Cardiac septum (tissue), 1 donor: ENCODE data around the gene NAXE. TPM values are rescaled to one million over a fixed set of nuclear protein-coding genes. Genes with fewer than 3 reads are reported as not detected.
A peak's percentile ranks its signal among the peaks of the same experiment; 100 is the strongest.

Experiments
- DNase-seq: peaks from one replicate; pipeline ENCODE4 v3.0.0-alpha.2; 2020; ENCODE audit warnings: low spot score
- intact Hi-C: fragments of 100-400 bp; cut with DNase I; formaldehyde crosslinking; loops from one replicate; pipeline ENCODE4 v1.14.0; 2022
- total RNA-seq: library from RNA; stranded (reverse); fragmentation: NEBNext Ultra II Directional; extraction: Animal tissue kit (Norgen Biotek cat#: 25700); gene quantifications from one replicate; pipeline ENCODE4 v1.2.1, GENCODE V29; 2021
- donor health status: DM: no; HTN: no; CAD: no.

NAXE gene
- total RNA-seq, 1 donor from 2014 or later, result 91.4 TPM

DNA sequence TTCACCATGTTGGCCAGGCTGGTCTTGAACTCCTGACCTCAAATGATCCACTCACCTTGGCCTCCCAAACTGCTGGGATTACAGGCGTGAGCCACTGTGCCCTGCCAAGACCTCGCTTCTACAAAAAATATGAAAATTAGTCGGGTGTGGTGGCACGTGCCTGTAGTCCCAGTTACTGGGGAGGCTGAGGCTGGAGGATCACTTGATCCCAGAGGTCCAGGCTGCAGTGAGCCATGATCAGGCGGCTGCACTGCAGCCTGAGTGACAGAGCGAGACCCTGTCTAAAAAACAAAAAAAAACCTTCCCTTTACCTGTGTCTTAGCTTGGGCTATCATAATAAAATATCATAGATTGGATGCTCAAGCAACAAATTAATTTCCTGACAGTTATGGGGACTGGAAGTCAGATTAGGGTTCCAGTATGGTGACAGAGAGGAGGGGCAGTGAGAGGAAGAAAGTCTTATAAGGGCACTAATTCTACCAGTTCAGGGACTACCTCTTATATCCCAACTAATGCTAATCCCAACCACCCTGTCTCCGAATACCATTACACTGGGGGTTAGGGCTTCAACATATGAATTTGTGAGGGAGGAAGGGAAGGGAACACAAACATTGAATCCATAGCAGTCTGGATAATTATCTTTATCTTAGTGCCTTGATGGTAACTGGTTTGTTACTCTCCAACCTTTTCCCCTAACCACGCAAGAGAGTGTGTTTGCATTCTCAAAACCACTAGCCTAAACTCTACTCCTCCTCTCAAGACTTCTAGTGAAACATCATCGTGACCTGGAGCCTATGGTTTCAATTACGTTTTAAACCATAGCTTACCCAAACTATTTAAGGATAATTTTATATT, 1.0 kb upstream of the NAXE start:
- no peak for DNase-seq
- intact Hi-C loops, result loop anchor here (5.0 kb wide), 1 partner anchor 83 kb away; no protein-coding TSS in a partner anchor

GRCh38 chr1:156591181-156591431, 470 bp upstream of the NAXE start:
- no peak for DNase-seq
- intact Hi-C loops, result loop anchor here (5.0 kb wide), 1 partner anchor 84 kb away; no protein-coding TSS in a partner anchor

DNA sequence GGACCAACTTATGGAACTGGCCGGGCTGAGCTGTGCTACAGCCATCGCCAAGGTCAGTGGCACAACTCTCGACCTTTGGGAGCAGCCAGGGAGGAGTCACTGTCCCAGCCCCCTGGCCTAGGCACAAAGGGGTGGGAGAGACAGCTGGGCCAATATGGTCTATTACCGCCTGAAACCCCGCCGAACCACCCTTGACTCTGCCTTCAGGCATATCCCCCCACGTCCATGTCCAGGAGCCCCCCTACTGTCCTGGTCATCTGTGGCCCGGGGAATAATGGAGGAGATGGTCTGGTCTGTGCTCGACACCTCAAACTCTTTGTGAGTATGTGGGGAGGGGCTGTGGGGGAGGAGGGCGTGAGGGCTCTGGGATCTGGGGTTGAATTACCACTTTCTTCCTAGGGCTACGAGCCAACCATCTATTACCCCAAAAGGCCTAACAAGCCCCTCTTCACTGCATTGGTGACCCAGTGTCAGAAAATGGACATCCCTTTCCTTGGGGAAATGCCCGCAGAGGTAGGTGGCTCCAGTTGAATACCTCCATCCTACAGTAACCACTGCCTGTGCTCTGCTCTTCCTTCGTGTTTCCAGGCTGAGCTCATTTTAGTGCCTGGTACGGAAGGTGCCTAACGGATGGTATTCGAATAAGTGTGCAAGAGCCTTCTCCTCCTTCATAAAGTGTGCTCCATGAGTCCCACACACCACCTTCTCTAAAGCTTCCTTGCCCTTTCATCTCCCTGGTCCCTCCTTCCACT, 758 bp downstream of the NAXE start:
- no peak for DNase-seq
- intact Hi-C loops, result loop anchor here (5.0 kb wide), 1 partner anchor 85 kb away; no protein-coding TSS in a partner anchor

DNA sequence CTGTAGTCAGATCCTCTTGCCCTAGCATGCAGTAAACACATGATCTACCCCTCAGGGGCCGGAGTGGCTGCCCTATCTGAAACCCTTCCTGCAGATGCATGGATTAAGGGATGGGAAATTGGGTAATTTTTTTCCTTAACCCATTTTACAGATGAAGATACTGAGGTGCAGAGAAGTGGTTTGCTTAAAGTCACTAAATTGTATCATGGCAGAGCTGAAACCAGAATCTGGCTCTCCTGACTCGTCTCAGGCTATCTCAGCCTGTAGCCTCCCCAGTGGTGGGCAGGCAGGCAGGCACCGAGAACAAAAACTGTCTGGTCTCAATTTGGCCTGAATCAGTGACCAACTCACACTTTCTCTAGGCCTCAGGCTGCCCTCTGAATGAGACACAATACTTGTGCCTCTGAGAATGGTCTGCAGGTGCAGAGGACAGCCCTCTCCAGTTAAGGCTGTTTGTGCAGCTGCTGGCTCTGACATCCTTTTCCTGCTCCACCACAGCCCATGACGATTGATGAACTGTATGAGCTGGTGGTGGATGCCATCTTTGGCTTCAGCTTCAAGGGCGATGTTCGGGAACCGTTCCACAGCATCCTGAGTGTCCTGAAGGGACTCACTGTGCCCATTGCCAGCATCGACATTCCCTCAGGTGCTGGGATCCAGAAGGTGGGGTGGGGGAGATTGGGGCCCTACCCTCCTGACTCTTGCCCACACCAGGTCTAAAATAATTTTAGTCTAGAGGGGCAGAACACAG, 1.5 kb downstream of the NAXE start:
- DNase-seq, result no peak
- intact Hi-C loops, result loop anchor here (5.0 kb wide), 1 partner anchor 86 kb away; no protein-coding TSS in a partner anchor

DNA sequence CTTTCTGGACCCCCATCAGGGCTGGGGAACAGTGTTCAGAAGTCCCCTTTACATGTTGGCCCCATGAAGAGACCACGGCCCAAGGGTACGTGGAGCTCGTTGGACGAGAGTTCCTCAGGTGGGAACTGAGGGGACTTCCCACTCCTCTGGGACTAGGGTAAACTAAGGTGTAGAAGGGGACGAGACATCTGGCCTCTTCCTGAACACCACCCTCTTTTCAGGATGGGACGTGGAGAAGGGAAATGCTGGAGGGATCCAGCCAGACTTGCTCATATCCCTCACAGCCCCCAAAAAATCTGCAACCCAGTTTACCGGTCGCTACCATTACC, 2.0 kb downstream of the NAXE start:
- peak; percentile 39 for DNase-seq
- intact Hi-C loops, result loop anchor here (5.0 kb wide), 1 partner anchor 86 kb away; no protein-coding TSS in a partner anchor

- no peak for DNase-seq
- intact Hi-C loops, result loop anchor here (5.0 kb wide), 1 partner anchor 87 kb away; no protein-coding TSS in a partner anchor
Observed at GRCh38 chr1:156594190-156594589, 2.6 kb downstream of the NAXE start.

- no peak for DNase-seq
- intact Hi-C loops, result no loop called here
Observed at GRCh38 chr1:156595016-156595415, 3.4 kb downstream of the NAXE start.

GRCh38 chr1:156596426-156596825, 4.8 kb downstream of the NAXE start:
- DNase-seq, result peak; percentile 57
- intact Hi-C loops, result no loop called here

DNA sequence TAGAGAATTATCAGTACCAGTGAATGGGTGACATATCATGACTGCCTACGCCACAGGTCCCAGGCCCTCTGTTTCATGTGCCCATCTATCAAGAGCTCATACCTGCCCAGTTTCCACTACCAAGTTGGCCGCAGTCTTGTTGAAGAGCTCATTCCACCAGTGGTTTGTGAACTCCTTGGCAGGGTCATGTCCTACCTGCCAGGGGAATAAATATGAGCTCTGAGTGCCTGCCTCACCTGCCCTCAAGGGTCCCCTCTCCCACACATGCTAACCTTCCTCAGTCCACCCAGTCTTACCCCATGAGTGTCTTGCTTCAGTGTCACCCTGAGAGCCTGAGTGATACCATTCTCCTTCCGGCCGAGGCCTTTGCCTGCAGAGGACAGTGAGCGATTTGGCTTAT, 6.5 kb downstream of the NAXE start:
- intact Hi-C loops, result no loop called here
- DNase-seq, result peak; percentile 62

GRCh38 chr1:156598731-156599432, 7.3 kb downstream of the NAXE start:
- peak; percentile 4 for DNase-seq
- intact Hi-C loops, result no loop called here

DNA sequence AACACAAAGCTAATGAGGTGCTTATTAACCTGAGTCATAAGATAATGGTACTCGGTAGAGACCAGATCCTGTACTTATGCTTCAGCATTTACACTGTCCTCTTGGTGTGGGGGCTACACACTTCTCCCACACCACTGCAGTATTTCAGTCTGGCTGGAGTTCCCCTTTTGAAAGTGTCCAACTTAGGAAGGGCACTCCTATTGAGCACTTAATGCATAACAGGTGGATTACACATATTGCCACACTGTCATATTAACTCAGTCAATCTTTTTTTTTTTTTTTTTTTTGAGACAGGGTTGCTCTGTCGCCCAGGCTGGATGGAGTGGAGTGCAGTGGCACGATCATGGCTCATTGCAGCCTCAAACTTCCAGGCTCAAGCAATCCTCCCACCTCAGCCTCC, 8.2 kb downstream of the NAXE start:
- intact Hi-C loops, result loop anchor here (2.0 kb wide), 1 partner anchor 143 kb away; no protein-coding TSS in a partner anchor
- DNase-seq, result peak; percentile 10

- intact Hi-C loops, result loop anchor here (2.0 kb wide), 1 partner anchor 144 kb away; no protein-coding TSS in a partner anchor
Observed at GRCh38 chr1:156600733-156601121, 9.2 kb downstream of the NAXE start.

DNA sequence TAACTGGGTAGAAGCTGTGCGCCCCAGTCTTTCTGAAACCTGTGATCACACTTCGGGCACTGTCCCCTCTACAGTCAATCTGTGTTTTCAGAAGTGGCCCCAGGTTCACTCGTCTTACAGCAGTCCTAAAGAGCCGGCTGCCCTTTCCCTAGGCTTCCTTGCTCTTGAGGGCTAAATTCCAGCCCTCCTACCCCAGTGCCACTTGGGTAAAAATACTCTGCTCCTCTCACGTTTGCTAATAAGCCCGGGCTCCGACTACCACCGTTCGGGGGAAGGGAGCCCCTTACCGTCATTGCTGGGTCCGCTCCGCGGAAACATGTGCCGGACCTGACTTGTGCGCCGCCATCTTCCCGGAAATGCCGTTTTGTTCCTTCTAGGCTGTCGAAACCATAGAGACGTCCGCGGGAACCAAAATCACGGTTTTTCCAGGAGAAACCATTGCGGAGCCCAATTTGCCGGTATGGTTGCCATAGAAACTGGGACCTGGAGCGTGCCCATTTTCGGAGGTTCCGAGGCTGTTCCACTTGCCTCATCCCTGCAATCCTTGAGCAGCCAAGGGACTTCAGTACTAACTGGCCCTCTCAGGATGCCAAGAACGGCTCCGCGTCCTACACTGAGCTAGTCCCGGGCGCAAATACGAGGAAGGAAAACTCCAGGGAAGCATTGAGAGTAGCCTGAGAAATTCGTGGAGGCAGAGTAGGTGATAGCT, 9.7 kb downstream of the NAXE start, which contains the start of gene GPATCH4:
GPATCH4 (minus strand) TSS at position 358 of the 709 bp plus-strand sequence.
- DNase-seq, result peak; percentile 89

More at GRCh38 chr1:156600733-156601121, 9.2 kb downstream of the NAXE start:
- peak; percentile 41 for DNase-seq

DNA sequence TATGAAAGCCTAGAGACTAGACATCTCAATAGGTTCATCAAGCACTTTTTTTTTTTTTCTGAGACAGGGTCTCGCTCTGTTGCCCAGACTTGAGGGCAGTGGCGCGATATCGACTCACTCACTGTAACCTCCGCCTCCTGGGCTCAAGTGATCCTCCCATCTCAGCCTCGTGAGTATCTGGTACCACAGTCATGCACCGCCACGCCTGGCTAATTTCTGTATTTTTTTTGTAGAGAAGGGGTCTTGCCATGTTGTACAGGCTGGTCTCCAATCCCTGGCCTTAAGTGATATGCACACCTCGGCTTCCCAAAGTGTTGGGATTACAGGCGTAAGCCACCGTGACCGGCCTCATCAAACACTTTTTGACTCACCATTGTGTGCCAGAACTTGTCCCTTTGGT, 10.3 kb downstream of the NAXE start:
- intact Hi-C loops, result loop anchor here (2.0 kb wide), 1 partner anchor 145 kb away; no protein-coding TSS in a partner anchor
- DNase-seq, result no peak

More for the DNA sequence above, 9.7 kb downstream of the NAXE start, which contains the start of gene GPATCH4:
- intact Hi-C loops, result loop anchor here (2.0 kb wide), 1 partner anchor 144 kb away; no protein-coding TSS in a partner anchor

- DNase-seq, result no peak
- intact Hi-C loops, result no loop called here
Observed at GRCh38 chr1:156602557-156602993, 11.0 kb downstream of the NAXE start.

GRCh38 chr1:156607344-156607743, 15.8 kb downstream of the NAXE start:
- intact Hi-C loops, result loop anchor here (2.0 kb wide), 2 partner anchors 21 to 223 kb away; no protein-coding TSS in a partner anchor

GRCh38 chr1:156608036-156608674, 16.6 kb downstream of the NAXE start:
- intact Hi-C loops, result loop anchor here (2.0 kb wide), 1 partner anchor 151 kb away; no protein-coding TSS in a partner anchor
- DNase-seq, result no peak

More at GRCh38 chr1:156607344-156607743, 15.8 kb downstream of the NAXE start:
- DNase-seq, result peak; percentile 14

- DNase-seq, result no peak
- intact Hi-C loops, result loop anchor here (2.0 kb wide), 1 partner anchor 152 kb away; no protein-coding TSS in a partner anchor
Observed at GRCh38 chr1:156608981-156609380, 17.4 kb downstream of the NAXE start.
